HG02678 (cell line): ENCODE data around the gene GOLPH3.
"Not testable (repeated sequence)": the region's sequence is repeated elsewhere in the genome, so short reads cannot be mapped to it uniquely, and the experiment has no call there.

Experiments used
- ATAC-seq: cut with Tn5 transposase; IDR thresholded peaks from one replicate; pipeline ENCODE4 v1.9.1; 2021; ENCODE audit warnings: mild to moderate bottlenecking, moderate library complexity; ENCODE audit not compliant: unreplicated experiment

Gene GOLPH3

DNA sequence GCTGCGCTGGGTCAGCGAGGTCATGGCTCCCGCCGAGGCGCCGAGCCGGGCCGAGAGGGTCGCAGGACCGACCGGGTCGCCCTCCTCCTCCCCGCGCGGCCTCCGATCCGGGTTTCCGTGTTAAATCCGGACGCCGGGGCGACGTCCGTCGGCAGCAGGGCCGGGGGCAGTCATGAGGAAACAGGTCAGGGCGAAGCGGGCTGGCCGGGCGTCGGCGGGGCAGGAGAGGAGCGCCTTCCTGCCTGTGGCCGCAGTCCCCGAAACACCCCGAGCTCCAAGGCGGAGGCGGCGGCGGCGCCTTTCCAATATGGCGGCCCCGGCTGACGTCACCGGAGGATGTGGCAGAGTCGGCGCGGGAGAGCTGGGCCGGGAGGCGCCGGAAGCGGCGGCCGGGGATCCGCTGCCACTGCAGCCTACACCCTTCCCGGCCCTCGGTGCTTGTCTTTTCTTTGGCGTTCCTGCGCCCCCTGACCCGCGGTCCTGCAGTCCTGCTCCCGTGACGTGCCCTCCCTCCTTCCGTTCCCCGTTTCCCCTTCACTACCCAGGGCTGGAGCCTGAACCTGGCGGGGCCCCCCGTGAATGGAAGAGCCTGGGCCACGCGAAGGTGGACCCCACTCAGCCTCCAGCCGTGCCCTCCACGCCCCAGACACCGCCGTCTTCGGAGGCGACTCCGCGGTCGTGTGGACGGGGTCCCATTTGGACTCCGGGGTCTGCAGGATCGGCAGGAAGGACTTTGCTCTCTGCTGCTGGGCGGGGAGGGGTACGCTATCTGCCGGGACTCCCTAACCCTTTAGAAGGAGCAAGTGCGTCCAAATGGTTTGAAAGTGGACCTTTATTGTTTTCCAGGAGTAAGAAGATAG is at the start of gene GOLPH3:
Gene GOLPH3 (minus strand): TSS at position 309 of the 860 bp plus-strand sequence. CDS start 285 bp downstream, at position 24.
- ATAC-seq: peak; percentile 86

DNA sequence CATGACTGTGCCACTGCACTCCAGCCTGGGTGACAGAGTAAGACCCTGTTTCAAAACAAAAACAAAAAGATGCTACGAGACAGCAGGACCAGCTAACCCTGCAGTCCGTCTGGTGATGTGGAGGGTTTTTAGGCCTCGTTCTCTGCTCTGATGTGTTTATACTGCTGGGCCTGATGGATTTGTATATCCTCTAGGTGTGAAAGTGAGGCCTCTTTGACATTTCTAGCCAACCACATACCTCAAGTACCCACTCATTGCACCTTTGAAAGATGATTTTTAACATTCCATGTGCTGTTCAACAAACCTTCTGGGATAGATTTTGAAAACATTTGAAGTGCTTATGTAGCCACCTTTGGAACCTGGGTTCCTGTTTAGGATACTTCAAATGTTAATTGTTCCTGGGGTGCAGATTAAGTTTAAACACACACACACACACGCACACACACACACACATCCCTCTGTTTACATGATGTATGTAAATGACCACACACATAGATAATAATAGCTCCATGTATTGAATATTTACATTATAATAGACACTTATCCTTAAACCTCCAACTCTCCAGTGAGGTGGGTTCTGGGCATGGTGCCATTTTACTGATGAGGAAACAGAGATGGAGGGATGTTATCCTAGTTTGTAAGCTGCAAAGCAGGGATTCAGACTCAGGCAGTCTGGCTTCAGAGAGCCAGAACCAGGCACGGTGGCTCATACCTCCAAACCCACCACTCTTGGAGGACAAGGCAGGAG is 48.8 kb upstream of the GOLPH3 start:
- ATAC-seq: no peak

DNA sequence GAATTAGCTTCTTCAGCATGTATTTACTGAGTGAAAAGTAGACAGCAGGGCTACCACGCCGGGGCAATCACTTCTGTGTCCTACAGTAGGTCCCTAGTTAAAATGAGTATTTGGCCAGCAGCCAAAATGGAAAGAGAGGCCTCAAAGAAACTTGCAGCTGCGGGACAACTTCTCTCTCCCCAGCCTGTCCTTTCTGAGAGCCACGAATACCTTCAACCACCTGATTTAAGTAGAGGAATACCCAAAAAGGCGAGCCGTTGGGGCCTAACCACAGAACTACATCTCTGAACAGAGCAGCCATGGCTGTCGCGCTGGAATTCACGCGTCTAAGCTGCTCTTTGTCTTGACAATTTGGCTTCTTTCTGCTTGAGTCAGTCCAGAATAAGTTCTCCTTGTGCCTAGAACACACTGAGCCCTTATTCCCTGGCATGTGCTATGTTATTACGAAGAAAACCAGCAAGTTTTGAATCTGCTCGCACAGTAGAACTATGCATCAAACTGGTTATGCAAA is 43.8 kb upstream of the GOLPH3 start:
- peak; percentile 49 for ATAC-seq

DNA sequence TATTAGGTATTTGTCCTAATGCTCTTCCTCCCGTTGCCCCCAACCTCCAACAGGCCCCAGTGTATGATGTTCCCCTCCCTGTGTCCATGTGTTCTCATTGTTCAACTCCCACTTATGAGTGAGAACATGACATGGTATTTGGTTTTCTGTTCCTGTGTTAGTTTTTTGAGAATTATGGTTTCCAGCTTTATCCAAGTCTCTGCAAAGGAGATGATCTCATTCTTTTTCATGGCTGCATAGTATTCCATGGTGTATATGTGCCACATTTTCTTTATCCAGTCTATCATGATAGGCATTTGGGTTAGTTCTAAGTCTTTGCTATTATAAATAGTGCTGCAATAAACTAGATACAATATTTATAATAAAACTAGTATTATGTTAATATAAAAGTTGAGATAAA is 40.2 kb upstream of the GOLPH3 start:
- ATAC-seq: not testable (repeated sequence)

DNA sequence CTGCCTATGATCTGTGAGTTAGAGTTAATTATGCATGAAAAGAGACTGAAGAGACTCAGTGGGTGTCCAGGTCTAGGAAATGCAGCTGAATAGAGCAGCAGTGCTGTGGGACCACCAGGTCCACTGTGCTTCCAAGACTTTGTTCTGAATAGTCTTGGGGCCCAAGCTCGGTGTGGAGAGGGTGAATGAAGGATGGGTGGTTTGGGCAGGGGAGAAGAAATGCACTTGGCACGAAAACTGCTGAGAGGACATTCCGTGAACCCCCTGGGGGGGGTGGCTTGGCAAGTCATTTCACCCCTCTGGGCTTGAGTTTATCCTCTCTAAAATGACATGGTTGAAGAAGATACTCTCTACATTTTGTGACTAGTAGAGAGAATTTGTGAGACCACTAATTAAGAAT is 36.0 kb upstream of the GOLPH3 start:
- no peak for ATAC-seq

DNA sequence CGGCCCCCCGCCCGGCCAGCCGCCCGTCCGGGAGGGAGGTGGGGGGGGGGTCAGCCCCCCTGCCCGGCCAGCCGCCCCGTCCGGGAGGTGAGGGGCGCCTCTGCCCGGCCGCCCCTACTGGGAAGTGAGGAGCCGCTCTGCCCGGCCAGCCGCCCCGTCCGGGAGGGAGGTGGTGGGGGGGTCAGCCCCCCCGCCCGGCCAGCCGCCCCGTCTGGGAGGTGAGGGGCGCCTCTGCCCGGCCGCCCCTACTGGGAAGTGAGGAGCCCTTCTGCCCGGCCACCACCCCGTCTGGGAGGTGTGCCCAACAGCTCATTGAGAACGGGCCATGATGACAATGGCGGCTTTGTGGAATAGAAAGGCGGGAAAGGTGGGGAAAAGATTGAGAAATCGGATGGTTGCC is 34.7 kb upstream of the GOLPH3 start:
- ATAC-seq: not testable (repeated sequence)

DNA sequence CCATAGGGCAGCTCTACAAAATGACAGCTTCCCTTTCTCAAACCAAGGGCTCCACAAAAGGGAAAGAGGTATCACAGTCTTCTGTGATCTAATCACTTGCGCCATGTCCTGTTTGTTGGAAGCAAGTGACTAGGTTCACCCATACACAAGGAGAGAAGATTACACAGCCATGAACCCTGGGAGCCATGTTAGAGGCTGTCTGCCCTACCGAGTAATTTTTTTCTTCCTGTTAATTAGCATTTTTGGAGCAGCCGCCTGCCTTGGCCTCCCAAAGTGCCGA is 33.2 kb upstream of the GOLPH3 start:
- ATAC-seq: no peak

DNA sequence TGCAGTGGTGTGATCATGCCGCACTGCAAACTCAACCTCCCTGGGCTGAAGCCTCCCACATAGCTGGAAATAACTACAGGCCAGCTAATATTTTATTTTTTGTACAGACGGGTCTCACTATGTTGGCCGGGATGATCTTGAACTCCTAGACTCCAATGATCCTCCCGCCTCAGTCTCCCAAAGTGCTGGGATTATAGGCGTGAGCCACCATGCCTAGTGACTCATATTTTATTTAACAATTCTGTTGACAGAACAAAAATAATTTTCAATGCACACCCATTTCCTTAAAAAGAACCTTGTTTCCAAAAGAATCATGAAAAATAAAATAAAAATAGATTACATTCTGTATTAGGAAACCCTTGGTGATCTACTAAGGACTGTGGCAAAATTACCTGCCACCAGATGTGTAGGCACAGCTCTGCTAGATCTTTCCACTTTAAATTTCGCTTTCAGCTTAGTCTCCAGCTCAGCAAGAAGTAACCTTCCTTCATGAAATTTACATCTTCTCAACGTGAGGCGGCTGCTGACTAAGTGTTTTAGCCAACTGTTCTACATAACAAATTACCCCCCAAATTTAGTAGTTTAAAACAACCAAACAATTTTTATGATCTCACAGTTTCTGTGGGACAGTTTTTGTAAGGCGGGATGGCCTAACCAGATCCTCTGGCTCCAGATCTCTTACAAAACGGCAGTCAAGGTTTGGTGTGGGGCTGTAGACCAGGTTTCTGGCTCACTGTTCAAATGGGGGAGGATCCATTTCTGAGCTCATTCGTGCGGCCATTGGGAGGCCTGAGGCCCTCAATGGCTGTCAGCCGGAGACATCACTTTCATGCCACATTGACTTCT is 32.6 kb upstream of the GOLPH3 start:
- no peak for ATAC-seq

DNA sequence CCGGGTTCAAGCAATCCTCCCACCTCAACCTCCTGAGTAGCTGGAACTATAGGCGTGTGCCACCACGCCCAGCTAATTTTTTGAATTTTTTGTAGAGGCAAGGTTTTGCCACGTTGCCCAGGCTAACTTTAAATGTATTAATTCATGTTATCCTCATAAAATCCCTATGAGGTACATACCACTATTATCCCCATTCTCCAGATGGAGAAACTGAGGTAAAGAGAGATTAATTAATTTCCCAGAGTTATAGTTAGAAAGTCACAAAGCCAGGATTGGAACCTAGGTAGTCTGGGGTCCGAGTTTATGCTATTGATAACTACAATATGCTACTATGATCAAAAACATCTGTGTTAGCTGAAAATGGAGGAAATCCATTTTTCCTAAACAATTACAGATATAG is 31.9 kb upstream of the GOLPH3 start:
- ATAC-seq: no peak

DNA sequence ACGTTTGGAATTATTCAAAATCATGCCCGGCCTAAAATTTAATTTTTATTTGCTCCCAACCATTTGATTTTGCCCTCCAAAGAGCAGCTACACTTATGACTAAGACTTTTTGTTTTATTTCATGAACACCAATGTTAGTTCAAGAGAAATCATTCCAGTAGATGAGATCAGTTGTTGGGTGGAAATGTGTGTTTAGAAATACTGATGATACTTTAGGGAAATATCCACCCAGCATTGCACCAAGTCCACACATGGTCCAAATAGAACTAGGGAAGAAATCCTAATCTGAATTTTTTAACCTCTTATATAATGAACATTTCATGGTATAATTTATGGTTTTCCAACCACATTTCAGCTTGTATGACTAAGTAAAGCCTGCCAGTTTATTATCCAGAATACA is 28.3 kb upstream of the GOLPH3 start:
- no peak for ATAC-seq

DNA sequence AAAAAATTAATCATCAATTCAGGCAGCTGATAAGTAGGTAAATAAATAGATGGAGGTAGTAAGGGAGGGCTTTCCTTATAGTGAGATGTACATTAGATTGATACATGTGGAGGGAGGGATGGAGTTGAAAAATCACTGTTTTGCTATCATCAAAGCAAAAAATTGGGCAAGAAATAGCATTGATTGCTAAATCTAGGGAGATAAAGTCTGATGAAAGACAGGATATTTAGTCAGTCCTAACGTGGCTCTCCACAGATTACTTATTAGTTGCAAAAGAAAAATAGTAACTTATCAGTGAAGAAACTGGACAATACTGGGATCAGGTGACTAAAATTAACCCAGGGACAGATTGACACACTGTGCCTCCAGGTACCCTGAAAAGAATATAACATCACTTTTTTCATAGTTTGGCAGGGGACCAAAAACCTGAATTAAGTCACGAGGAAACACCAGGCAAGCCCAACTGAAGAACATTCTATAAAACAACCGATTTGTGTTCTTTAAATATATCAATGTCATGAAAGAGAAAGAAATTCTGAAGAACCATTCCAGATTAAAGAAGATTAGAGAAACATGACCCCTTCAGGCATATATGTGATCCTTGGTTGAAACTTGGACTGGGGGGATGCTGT is 27.1 kb upstream of the GOLPH3 start:
- no peak for ATAC-seq

DNA sequence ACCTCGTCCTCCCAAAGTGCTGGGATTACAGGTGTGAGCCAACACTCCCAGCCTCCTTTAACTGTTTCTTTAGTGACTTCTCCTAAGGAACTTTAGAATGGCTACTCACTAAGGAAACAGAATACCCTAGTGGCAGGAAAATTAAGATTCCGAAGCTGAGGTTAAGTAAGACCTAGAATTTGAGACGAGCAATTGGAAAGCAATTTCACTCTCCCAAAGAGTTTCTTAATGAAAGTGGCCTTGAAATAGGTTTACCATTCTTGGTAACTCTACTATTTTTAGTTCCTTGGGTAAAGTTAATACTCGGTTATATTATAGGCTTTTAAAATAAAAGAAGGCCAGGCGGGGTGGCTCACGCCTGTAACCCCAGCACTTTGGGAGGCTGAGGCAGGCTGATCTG is 22.9 kb upstream of the GOLPH3 start:
- ATAC-seq: no peak

DNA sequence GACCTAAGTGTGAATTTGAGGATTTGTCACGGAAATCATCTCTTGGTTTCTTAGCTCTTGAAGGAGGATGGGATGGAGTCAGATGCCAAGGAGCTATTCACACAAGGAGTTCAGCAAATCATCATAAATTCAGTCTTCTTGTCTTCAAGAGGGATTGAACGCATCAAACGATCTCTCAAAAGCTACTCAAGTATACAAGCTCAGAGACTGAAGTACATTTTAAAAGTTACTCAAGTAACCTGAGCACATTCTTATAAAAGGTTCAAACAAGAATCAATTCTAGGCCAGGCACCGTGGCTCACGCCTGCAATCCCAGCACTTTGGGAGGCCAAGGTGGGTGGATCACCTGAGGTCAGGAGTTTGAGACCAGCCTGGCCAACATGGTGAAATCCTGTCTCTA is 21.1 kb upstream of the GOLPH3 start:
- ATAC-seq: no peak

DNA sequence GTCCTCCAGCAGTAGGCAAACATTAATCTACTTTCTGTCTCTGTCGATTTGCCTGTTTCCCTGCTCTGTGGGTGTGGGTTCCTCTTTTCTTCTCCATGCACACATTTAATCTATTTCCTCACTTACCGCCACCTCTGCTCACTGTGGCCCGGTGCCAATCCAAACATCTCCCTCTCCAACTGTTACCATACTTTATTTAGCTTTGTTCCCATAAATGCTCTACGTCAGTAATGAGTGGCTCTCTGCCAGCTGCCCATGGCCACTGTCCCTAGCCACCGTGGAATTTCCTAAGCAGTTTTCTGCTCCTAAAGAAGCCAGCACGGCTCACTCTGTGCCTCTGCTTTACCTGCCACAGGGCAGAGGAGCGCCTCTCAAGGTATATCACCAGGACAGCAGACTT is 19.5 kb upstream of the GOLPH3 start:
- ATAC-seq: peak; percentile 78

DNA sequence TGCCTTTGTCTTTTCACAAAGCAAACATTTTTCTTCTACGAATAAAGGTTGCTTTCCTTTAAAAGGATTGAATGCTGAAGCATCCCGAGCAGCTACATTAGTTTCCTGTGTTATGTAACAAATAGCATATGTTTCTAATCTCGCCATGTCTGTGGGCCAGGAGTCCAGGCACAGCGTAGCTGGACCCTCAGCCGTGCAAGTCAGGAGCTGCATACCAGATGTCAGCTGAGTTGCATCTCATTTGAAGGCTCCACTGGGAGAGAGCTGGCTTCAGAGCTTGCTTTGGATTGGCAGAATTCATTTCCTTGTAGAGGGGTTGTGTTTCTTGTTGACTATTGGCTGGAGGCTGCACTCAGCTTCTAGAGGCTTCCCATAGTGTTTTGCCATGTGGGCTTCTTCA is 16.0 kb upstream of the GOLPH3 start:
- no peak for ATAC-seq

DNA sequence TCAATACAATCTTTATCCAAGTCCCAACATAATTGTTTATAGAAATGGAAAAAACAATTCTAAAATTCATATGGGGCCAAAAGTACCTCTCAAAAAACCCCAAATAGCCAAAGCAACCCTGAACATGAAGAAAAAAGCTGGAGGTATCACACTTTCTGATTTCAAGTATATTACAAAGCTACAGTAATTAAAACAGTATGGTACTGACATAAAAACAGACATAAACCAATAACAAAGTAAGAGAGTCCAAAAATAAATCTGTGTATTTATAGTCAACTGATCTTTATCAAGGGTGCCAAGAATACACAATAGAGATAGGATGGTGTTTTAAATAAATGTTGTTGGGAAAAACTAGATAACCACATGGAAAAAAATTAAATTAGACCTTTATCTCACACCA is 13.6 kb upstream of the GOLPH3 start:
- ATAC-seq: no peak

DNA sequence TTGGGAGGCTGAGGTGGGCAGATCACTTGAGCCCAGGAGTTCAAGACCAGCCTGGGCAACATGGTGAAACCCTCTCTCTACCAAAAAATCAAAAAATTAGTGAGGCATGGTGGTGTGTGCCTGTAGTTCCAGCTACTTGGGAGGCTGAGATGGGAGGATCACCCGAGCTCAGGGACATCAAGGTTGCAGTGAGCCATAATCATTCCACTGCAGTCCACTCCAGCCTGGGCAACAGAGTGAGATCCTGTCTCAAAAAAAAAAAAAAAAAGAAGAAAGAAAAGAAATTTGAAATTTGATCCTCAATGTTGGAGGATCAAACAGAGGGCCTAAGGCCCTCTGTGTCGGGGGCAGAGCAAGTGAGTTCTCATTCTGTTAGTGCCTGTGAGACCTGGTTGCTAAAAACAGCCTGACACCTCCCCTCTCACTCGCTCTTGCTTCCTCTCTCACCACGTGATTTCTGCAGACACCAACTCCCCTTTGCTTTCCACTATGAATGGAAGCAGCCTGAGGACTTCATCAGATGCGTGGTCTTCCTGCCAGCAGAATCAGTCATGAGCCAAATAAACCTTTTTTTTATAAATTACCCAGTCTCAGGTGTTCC is 8.4 kb upstream of the GOLPH3 start:
- ATAC-seq: peak; percentile 79

DNA sequence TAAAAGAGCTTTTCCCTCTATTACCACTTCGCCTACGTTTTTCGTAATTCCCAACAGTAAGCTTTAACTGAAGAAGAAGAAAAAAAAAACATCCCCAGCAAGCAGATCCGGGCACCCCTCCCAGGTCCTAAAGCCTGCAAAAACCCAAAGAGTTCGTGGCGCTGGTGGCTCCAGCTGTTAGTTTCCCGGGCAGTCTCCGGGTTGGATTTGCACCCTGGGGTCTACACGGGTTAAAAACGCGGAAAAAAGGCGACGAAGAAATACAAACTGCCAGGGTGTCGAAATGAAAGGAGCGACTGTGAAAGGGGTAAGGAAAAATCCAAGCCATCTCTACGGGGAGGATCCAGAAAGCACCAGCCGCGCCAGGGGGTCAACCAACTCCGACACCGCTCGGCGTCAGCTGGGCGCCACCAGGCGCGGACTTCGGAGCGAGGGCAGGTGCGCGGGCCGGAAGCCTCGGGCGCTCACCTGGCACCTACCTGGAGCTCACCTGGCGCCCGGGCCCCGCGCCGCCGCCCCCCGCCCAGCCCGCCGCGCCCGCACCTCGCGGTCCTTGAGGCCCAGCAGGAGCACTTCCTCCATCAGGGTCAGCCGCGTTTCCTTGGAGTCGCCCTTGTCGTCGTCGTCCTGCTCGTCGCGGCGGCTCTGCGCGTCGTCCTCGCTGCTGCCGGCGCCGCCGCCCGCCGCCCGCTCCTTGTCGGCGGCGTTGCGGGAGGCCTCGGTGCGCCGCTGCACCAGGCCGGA is 680 bp downstream of the GOLPH3 start:
- peak; percentile 25 for ATAC-seq

DNA sequence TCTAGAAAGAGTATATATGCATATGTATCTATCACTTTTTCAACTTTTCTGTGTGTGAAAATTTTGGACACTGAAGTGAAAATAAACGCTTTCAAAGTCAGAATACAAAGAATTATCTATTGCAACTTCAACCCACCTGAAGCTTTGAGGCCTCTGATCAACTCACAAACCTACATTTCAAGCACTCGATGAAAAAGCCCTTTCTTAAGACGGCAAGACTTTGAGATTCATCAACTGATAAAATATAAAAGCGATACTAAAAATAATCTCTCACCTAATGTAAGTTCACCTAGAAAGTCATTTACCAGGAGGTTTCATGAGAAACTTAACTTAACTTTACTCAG is 1.2 kb downstream of the GOLPH3 start:
- ATAC-seq: no peak
